Bronchial epithelial cell (primary cell): ENCODE results near the gene CHML. TPM values are rescaled to one million over a fixed set of nuclear protein-coding genes. Genes with fewer than 3 reads are reported as not detected.

Source experiments
- DNase-seq: peaks from one replicate; pipeline ENCODE4 v3.0.0-alpha.2; 2010; ENCODE audit warnings: low read depth
- FAIRE-seq: peaks from 2 replicates; lab custom pipeline; 2011; peaks lifted over from hg19 to GRCh38; lab: Jason Lieb, UNC
- H3K27me3 ChIP-seq: 2 replicates; pipeline ENCODE4 v1.5.1; 2011; ENCODE audit warnings: low read length; ENCODE audit not compliant: control insufficient read depth, insufficient read depth
- H3K36me3 ChIP-seq: 2 replicates; pipeline ENCODE4 v1.5.1; 2011; ENCODE audit warnings: low read length; ENCODE audit not compliant: control insufficient read depth, insufficient read depth
- H3K4me3 ChIP-seq: 2 replicates; pipeline ENCODE4 v1.5.1; 2011; ENCODE audit warnings: mild to moderate bottlenecking, low read depth, low read length, control low read depth
- CTCF ChIP-seq: IDR thresholded peaks from 2 replicates; pipeline ENCODE4 v1.5.1; 2011; ENCODE audit warnings: mild to moderate bottlenecking, moderate library complexity, low read length, control low read depth, inconsistent platforms; ENCODE audit not compliant: insufficient read depth, severe bottlenecking
- total RNA-seq: library from RNA; depleted of rRNA; stranded (reverse); fragments of >200 nt; gene quantifications from 2 replicates; pipeline ENCODE4 v1.2.1, GENCODE V29; 2014

The CHML gene
- total RNA-seq, 1 donor from 2014 or later, result 11.1 TPM

DNA sequence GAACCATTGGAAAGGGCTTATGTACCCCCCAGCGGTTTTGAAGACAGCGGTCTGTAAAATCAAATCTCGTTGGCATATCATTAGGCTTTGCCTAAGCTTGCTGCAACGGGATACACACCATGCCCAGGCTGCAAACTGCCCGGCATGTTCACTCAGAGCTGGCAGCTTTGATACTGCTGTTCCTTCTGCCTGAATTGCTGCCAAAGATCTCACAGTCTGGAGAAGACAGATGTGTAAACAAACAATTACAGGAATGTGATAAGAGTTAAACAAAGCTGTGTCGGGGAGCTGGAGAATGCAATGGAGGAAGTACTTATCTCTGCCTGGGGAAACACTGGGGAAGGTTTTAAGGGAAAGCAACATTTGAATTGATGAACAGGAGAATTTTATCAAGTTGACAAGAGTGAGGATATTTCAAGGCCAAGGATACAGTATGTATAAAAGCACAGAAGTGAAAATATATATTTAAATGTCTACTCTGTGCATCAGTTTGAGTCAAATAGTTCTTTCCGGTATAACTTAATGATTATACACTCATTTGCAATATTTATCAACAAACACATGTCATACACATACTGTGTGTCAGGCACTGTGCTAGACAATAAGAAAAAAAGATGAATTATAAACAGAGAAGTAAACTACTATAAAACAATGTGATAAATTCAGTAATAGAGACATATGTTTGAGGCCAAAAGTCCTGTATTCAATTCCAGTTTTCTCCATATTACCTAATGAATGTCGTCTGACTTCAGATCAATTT, 29.9 kb downstream of the CHML start:
- peak; percentile 70 for DNase-seq
- Histone ChIP-seq H3K4me3 (no peak overlapping the region), H3K36me3 (no peaks in the 10 kb centered on the region), H3K27me3 (no peaks in the 10 kb centered on the region)
- TF ChIP-seq CTCF, result no peak
- no peak for FAIRE-seq

DNA sequence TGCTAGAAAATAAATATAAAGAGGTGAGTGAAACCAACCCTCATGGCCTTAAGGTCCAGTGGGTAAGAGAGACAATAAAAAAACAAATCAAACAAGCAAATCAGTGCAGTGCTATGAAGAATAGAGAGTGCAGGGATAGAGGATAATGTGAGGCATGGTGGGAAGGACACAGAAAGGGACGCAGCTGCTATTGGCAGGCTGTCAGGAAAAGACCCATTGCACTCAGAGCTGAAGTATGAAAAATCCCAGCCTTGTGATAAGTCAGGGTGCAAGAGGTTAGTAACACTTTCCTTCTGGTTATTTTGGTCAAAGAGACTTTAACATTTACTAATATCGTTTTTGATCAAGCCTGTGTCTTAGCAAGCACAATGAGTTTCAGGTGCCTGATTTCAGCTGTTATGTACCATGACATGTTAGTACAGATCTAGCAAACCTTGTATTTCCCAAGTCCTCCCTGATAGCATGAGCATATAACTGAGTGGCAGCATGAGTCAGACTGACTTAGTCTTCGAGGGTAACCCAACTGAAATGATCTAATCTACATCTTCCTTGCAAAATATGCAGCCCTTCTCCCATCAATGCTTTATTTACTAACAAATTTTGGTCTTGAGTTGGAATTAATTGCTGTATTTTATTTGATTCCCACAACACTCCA, 31.7 kb downstream of the CHML start:
- peak; percentile 98 for DNase-seq
- Histone ChIP-seq H3K36me3 (peaks cover 2% of the 10 kb centered on the region), H3K4me3 (no peak overlapping the region), H3K27me3 (no peaks in the 10 kb centered on the region)
- no peak for TF ChIP-seq CTCF
- no peak for FAIRE-seq

GRCh38 chr1:241607497-241607896, 32.7 kb downstream of the CHML start:
- peaks cover 2% of the 10 kb centered on the region for H3K36me3 ChIP-seq
- no peaks in the 10 kb centered on the region for H3K27me3 ChIP-seq
- FAIRE-seq, result no peak
- no peak for DNase-seq
- no peak overlapping the region for H3K4me3 ChIP-seq
- TF ChIP-seq CTCF, result no peak

GRCh38 chr1:241606544-241606943, 33.6 kb downstream of the CHML start:
- FAIRE-seq, result no peak
- H3K36me3 ChIP-seq, result peaks cover 2% of the 10 kb centered on the region
- H3K4me3 ChIP-seq, result no peak overlapping the region
- no peak for TF ChIP-seq CTCF
- H3K27me3 ChIP-seq, result no peaks in the 10 kb centered on the region
- DNase-seq, result peak; percentile 90

DNA sequence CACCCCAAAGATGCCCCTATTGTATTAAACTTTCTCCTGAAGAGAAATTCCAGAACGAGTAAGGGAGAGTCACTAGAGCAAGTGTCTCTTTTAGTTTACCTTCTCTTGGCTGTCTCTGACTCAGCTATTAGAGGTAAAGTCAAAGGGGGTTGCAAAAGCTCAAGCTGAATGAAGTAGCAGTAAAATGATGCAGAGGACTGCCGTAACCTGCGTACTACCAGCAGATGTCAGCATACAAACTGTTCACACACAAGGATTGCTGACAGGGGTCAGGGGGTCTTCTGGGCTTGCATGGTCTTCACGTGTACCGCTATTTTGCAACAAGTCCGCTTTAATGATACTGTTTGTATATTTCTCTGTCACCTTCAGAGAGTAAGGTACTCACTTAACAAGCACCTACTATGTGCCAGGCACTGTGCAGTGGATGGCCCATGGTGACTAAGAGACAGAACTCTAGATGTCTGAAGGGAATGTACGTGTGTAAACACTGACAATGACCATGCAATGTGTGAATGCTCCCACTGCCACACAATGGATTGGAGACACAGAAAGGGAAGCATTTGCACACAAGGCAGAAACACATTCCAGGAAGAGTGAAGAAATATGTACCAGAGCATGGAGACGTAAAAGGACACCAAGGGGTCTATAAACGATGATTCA, 34.9 kb downstream of the CHML start:
- peak; percentile 26 for TF ChIP-seq CTCF
- H3K36me3 ChIP-seq, result peaks cover 2% of the 10 kb centered on the region
- H3K27me3 ChIP-seq, result no peaks in the 10 kb centered on the region
- DNase-seq (peak; percentile 56), FAIRE-seq (no peak)
- H3K4me3 ChIP-seq, result no peak overlapping the region
